A673 (cell line): Measurements from ENCODE around the gene SLCO1B1. TPM values are rescaled to one million over a fixed set of nuclear protein-coding genes. Genes with fewer than 3 reads are reported as not detected.

ENCODE experiments used
- BruUV-seq: library from RNA; stranded (reverse); fragments of 400-500 nt; replicated peaks from 2 replicates; lab custom pipeline; 2021; lab: Mats Ljungman, UMichigan
- CTCF ChIA-PET: fragments of 300-600 bp; sonication (Branson Sonifier 250); formaldehyde crosslinking; loops from one replicate; lab custom pipeline; 2022; ENCODE audit warnings: antibody characterized with exemption; lab: Charles Lee
- POLR2A ChIA-PET: fragments of 300-600 bp; sonication (Branson Sonifier 250); formaldehyde crosslinking; loops from one replicate; lab custom pipeline; 2022; ENCODE audit warnings: antibody characterized with exemption; ENCODE audit not compliant: low non-redundant PET; lab: Charles Lee
- DNase-seq: peaks from one replicate; pipeline ENCODE4 v3.0.0-alpha.2; 2015; ENCODE audit warnings: low spot score
- H3K27ac ChIP-seq: fragments of 200-600 bp; sonication (generic); 2 replicates; pipeline ENCODE4 v1.5.1; 2016; ENCODE audit warnings: mixed run types, low read depth, mild to moderate bottlenecking, mixed read lengths, antibody characterized with exemption, low read length; ENCODE audit not compliant: poor library complexity, severe bottlenecking
- H3K27me3 ChIP-seq: fragments of 200-600 bp; sonication (generic); replicated peaks from 2 replicates; pipeline ENCODE4 v1.6.1; 2017; ENCODE audit warnings: mixed run types, low read depth, mild to moderate bottlenecking, mixed read lengths, antibody characterized with exemption, low read length; ENCODE audit not compliant: insufficient read depth, poor library complexity
- H3K36me3 ChIP-seq: fragments of 200-600 bp; sonication (generic); 2 replicates; pipeline ENCODE4 v1.6.1; 2016; ENCODE audit warnings: mixed run types, mild to moderate bottlenecking, mixed read lengths, antibody characterized with exemption, low read length; ENCODE audit not compliant: insufficient read depth, poor library complexity, severe bottlenecking
- H3K4me1 ChIP-seq: fragments of 200-600 bp; sonication (generic); 2 replicates; pipeline ENCODE4 v1.6.1; 2017; ENCODE audit warnings: mixed run types, mild to moderate bottlenecking, mixed read lengths, antibody characterized with exemption, low read length; ENCODE audit not compliant: insufficient read depth, poor library complexity, severe bottlenecking
- H3K4me3 ChIP-seq: fragments of 200-600 bp; sonication (generic); 2 replicates; pipeline ENCODE4 v1.5.1; 2016; ENCODE audit warnings: low read depth, mixed run types, mild to moderate bottlenecking, mixed read lengths, low read length; ENCODE audit not compliant: poor library complexity, severe bottlenecking
- H3K9me3 ChIP-seq: fragments of 200-600 bp; sonication (generic); 2 replicates; pipeline ENCODE4 v1.6.1; 2016; ENCODE audit warnings: mixed run types, low read depth, mild to moderate bottlenecking, mixed read lengths, antibody characterized with exemption, low read length; ENCODE audit not compliant: poor library complexity, severe bottlenecking
- CTCF ChIP-seq: fragments of 300-800, 200-600 bp; sonication (generic); conservative IDR thresholded peaks from 2 replicates; pipeline ENCODE4 v1.5.1; 2017; ENCODE audit warnings: low read depth, mild to moderate bottlenecking, antibody characterized with exemption, low read length, moderate library complexity, mixed read lengths
- EZH2 ChIP-seq: fragments of 200-600 bp; sonication (generic); IDR thresholded peaks from 2 replicates; pipeline ENCODE4 v1.6.1; 2017; ENCODE audit warnings: borderline replicate concordance, low read depth, mild to moderate bottlenecking, mixed read lengths, antibody characterized with exemption, low read length; ENCODE audit not compliant: poor library complexity, severe bottlenecking
- intact Hi-C: fragments of 100-400 bp; cut with micrococcal nuclease; formaldehyde crosslinking; loops from one replicate; pipeline ENCODE4 v1.10.0; 2022; ENCODE audit not compliant: unreplicated experiment
- total RNA-seq: library from RNA; stranded (reverse); gene quantifications from 2 replicates; pipeline ENCODE4 v1.2.3, GENCODE V29; 2021

SLCO1B1 gene
- total RNA-seq, 1 experiment from 2014 or later, result not detected

- CTCF ChIA-PET, result no interaction called here
These were observed 24.7 kb downstream of the SLCO1B1 start for GRCh38 chr12:21155522-21156351.

DNA sequence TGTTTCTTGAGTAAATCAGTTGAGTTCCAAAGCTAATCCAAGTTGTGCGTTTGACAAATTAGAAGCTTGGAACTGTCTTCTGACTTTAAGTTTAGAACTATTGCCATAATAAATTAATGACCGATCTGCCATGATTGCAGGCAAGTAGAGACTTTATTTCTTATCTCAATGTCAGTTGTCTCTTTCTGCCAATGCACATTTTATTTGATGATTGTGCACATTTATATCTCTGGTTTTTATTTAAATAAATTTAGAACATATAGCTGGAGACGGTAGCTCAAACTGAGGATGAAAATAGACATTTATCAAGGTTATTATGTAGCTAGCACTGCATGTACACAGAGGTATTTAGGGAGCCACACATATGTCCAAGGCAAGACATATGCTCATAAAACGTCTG, 34.1 kb downstream of the SLCO1B1 start:
- no TSS peak for BruUV-seq
- TF ChIP-seq CTCF (no peak), EZH2 (no peak)
- Histone ChIP-seq H3K36me3 (no peaks in the 10 kb centered on the region), H3K27me3 (no peaks in the 10 kb centered on the region), H3K9me3 (no peaks in the 10 kb centered on the region), H3K27ac (no peak overlapping the region), H3K4me3 (no peak overlapping the region), H3K4me1 (no peaks in the 10 kb centered on the region)
- ChIA-PET POLR2A (no interaction called here), CTCF (no interaction called here)
- DNase-seq, result no peak
- intact Hi-C loops, result no loop called here

More at GRCh38 chr12:21155522-21156351, 24.7 kb downstream of the SLCO1B1 start:
- POLR2A ChIA-PET, result no interaction called here
- H3K27me3 ChIP-seq, result no peaks in the 10 kb centered on the region
- DNase-seq, result no peak
- BruUV-seq, result no TSS peak
- no peak overlapping the region for H3K27ac ChIP-seq
- TF ChIP-seq EZH2, result no peak
- TF ChIP-seq CTCF, result no peak
- H3K36me3 ChIP-seq, result no peaks in the 10 kb centered on the region
- H3K4me1 ChIP-seq, result no peaks in the 10 kb centered on the region
- intact Hi-C loops, result no loop called here
- no peak overlapping the region for H3K4me3 ChIP-seq
- H3K9me3 ChIP-seq, result no peaks in the 10 kb centered on the region

GRCh38 chr12:21169878-21170472, 39.0 kb downstream of the SLCO1B1 start:
- H3K9me3 ChIP-seq, result no peaks in the 10 kb centered on the region
- ChIA-PET CTCF (no interaction called here), POLR2A (no interaction called here)
- H3K27me3 ChIP-seq, result peaks cover 14% of the 10 kb centered on the region
- H3K27ac ChIP-seq, result no peak overlapping the region
- intact Hi-C loops, result loop anchor here (1.0 kb wide), 2 partner anchors 220 to 524 kb away; no protein-coding TSS in a partner anchor
- peak; percentile 72 for DNase-seq
- no peak overlapping the region for H3K4me3 ChIP-seq
- TF ChIP-seq CTCF, result peak; percentile 88
- no peak for TF ChIP-seq EZH2
- no peaks in the 10 kb centered on the region for H3K36me3 ChIP-seq
- no TSS peak for BruUV-seq
- H3K4me1 ChIP-seq, result no peaks in the 10 kb centered on the region
